ENCODE data around the gene ERCC6L2. TPM values are rescaled to one million over a fixed set of nuclear protein-coding genes. Genes with fewer than 3 reads are reported as not detected.

Gene ERCC6L2
- total and polyA plus RNA-seq, 8 donors, result 28.0 to 58.6 (median 53.3) TPM

DNA sequence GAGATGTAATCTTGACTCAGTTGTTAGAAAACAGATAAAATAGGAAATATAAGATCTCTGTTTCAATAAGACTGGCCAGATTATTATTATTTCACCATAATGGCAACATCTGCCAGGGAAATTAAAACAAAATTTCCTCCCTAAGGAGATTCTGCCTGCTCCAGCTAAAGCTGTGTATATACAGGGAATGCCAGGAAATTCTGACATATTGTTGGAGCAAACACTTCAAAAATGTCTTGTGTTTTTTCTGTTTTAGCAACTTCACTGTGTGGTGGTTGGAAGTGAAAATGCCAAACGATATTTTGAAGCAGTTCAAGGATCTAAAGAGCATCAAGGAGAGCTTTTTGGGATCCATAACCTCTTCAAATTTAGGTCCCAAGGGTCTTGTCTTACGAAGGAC lies 90.8 kb downstream of the ERCC6L2 start:
- intact Hi-C loops (cut with DNase I), result no loop called here
- no peak overlapping the region for H3K27ac ChIP-seq
- H3K27me3 ChIP-seq, result no peaks in the 10 kb centered on the region
- H3K36me3 ChIP-seq, result no peaks in the 10 kb centered on the region
- H3K9me3 ChIP-seq, result no peaks in the 10 kb centered on the region
- TF ChIP-seq, protein P1, sequence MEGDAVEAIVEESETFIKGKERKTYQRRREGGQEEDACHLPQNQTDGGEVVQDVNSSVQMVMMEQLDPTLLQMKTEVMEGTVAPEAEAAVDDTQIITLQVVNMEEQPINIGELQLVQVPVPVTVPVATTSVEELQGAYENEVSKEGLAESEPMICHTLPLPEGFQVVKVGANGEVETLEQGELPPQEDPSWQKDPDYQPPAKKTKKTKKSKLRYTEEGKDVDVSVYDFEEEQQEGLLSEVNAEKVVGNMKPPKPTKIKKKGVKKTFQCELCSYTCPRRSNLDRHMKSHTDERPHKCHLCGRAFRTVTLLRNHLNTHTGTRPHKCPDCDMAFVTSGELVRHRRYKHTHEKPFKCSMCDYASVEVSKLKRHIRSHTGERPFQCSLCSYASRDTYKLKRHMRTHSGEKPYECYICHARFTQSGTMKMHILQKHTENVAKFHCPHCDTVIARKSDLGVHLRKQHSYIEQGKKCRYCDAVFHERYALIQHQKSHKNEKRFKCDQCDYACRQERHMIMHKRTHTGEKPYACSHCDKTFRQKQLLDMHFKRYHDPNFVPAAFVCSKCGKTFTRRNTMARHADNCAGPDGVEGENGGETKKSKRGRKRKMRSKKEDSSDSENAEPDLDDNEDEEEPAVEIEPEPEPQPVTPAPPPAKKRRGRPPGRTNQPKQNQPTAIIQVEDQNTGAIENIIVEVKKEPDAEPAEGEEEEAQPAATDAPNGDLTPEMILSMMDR (IDR thresholded peaks at IDR 0.05), result no peak
- no peak overlapping the region for H3K4me3 ChIP-seq
- ATAC-seq, result peak; percentile 25
- no peaks in the 10 kb centered on the region for H3K4me1 ChIP-seq
- peak in 2 of 4 donors; percentile 63 to 79 for DNase-seq

DNA sequence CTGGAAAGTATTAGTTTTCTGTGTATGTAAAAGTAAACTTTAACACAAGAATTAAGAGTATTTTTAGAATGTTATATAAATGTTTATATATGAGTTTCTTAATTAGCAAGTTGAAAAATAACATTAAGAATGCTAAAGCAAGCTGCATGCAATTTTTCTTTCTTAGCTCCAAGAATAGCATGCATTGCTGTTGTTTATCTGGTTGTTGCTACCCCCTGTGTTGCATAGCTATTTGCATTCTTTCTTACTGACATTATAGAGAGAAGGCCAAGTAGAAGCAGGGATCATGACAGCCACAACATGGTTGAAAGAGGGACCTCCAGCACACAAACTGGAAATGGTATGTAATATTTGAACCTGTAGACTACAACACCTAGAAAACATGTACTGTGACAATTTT lies 94.8 kb downstream of the ERCC6L2 start:
- Histone ChIP-seq H3K4me3 (no peak overlapping the region), H3K9me3 (no peaks in the 10 kb centered on the region), H3K27ac (no peak overlapping the region), H3K36me3 (peaks cover 0 to 24% of the 10 kb centered on the region in 2 donors), H3K27me3 (no peaks in the 10 kb centered on the region), H3K4me1 (no peaks in the 10 kb centered on the region)
- DNase-seq (no peak), ATAC-seq (no peak)
- intact Hi-C loops (cut with DNase I), result no loop called here
- TF ChIP-seq, protein P1 (IDR thresholded peaks at IDR 0.05), result no peak

DNA sequence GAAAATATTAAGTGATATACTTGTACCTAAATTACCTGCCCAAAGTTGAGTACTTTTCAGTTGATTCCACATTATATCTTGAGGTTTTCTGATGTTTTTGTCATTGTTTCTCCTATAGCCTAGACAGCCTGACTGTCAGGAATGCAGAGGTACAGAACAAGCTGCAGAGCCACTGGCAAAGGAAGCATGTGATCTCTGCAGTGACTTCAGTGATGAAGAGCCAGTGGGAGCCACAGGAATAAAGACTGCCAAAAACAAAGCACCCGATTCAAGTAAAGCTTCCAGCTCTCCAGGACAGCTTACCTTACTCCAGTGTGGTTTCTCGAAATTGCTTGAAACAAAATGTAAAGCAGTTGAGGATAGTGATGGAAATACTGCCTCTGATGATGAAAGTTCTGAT lies 96.3 kb downstream of the ERCC6L2 start:
- no peak overlapping the region for H3K4me3 ChIP-seq
- TF ChIP-seq, protein P1 (IDR thresholded peaks at IDR 0.05), result no peak
- peaks cover 0 to 24% of the 10 kb centered on the region in 2 donors for H3K36me3 ChIP-seq
- no peaks in the 10 kb centered on the region for H3K27me3 ChIP-seq
- H3K4me1 ChIP-seq, result no peaks in the 10 kb centered on the region
- intact Hi-C loops (cut with DNase I), result no loop called here
- no peak overlapping the region for H3K27ac ChIP-seq
- ATAC-seq (no peak), DNase-seq (no peak)
- H3K9me3 ChIP-seq, result no peaks in the 10 kb centered on the region

DNA sequence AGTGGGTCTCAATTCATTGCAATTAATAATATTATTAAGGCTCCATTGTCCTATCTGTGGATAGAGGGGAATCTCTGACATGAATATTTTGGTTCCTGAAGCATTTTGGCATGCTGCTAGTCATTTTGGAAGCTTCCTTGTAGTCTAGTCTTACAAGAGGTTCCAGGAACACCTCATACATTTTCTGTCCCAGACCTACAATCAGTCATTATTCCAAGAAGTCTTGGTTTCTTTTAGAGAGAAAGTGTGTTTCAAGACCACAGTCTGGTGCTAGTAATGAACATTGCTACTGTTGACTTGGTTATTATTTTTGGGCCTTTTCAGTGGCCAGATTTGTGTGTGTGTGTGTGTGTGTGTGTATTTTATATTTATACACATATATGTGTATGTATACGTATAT lies 98.9 kb downstream of the ERCC6L2 start:
- no peaks in the 10 kb centered on the region for H3K4me1 ChIP-seq
- no peak overlapping the region for H3K4me3 ChIP-seq
- DNase-seq, result no peak
- TF ChIP-seq, protein P1 (IDR thresholded peaks at IDR 0.05), result no peak
- H3K27me3 ChIP-seq, result no peaks in the 10 kb centered on the region
- intact Hi-C loops (cut with DNase I), result no loop called here
- peaks cover 0 to 24% of the 10 kb centered on the region in 2 donors for H3K36me3 ChIP-seq
- H3K9me3 ChIP-seq, result no peaks in the 10 kb centered on the region
- H3K27ac ChIP-seq, result no peak overlapping the region
- no peak for ATAC-seq

DNA sequence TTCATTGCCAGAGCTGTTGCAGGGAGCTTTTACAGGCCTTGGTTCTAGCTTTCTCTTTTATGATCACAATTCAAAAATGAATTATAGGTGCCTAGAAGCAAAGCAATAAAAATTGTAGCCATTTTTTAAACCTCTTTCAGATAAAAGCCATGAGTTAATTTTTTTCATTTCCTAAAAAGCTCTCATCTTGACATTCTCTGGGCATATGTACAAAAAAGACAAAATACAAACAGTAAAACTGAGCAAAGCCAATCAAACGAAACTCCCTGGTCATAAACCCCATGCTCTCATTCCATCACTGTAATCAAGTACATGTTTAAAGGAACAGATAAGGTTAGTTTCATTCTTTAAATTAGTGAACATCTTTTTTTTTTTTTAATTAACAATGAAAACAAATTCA lies 101.9 kb downstream of the ERCC6L2 start:
- Histone ChIP-seq H3K9me3 (no peaks in the 10 kb centered on the region), H3K36me3 (peaks cover 0 to 14% of the 10 kb centered on the region in 2 donors), H3K27me3 (no peaks in the 10 kb centered on the region), H3K27ac (no peak overlapping the region), H3K4me1 (peaks cover 0 to 12% of the 10 kb centered on the region in 2 donors), H3K4me3 (no peak overlapping the region)
- TF ChIP-seq, protein P1 (IDR thresholded peaks at IDR 0.05), result no peak
- intact Hi-C loops (cut with DNase I), result no loop called here
- DNase-seq (no peak), ATAC-seq (no peak)
